22Rv1 (cell line): ENCODE measurements around the gene PTPN13.

Experiments
- H3K27ac ChIP-seq: fragments of 450-650 bp; 2 replicates; pipeline ENCODE4 v1.5.1; 2017
- ZFX ChIP-seq: fragments of 450-650 bp; IDR thresholded peaks from 2 replicates; pipeline ENCODE4 v1.6.1; 2017; ENCODE audit warnings: antibody characterized with exemption, borderline replicate concordance
- TF ChIP-seq, protein P1 (sequence below): fragments of 450-650 bp; IDR thresholded peaks from 2 replicates; pipeline ENCODE4 v1.5.1; 2017; ENCODE audit warnings: mild to moderate bottlenecking

PTPN13 gene

DNA sequence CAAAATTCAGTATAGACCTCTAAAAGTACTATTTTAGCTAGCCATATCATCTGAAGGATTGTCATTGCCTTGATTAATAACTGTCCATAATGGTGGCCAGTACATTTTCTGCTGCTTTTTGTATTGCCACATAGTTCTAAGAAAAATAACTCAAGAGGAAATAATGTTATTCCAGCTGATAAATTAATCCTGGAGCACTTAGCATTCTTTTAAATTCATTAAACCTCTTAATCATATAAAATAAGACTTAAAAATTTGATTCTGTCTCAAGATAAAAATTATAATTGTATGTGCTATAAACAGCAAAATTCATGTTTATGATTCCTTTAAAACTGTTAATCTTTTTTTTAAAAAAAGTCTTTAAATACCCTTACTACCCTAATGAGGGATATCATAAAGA is 12.7 kb downstream of the PTPN13 start:
- TF ChIP-seq, protein P1, sequence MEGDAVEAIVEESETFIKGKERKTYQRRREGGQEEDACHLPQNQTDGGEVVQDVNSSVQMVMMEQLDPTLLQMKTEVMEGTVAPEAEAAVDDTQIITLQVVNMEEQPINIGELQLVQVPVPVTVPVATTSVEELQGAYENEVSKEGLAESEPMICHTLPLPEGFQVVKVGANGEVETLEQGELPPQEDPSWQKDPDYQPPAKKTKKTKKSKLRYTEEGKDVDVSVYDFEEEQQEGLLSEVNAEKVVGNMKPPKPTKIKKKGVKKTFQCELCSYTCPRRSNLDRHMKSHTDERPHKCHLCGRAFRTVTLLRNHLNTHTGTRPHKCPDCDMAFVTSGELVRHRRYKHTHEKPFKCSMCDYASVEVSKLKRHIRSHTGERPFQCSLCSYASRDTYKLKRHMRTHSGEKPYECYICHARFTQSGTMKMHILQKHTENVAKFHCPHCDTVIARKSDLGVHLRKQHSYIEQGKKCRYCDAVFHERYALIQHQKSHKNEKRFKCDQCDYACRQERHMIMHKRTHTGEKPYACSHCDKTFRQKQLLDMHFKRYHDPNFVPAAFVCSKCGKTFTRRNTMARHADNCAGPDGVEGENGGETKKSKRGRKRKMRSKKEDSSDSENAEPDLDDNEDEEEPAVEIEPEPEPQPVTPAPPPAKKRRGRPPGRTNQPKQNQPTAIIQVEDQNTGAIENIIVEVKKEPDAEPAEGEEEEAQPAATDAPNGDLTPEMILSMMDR = no peak
- no peak for TF ChIP-seq ZFX
- no peak overlapping the region for H3K27ac ChIP-seq

DNA sequence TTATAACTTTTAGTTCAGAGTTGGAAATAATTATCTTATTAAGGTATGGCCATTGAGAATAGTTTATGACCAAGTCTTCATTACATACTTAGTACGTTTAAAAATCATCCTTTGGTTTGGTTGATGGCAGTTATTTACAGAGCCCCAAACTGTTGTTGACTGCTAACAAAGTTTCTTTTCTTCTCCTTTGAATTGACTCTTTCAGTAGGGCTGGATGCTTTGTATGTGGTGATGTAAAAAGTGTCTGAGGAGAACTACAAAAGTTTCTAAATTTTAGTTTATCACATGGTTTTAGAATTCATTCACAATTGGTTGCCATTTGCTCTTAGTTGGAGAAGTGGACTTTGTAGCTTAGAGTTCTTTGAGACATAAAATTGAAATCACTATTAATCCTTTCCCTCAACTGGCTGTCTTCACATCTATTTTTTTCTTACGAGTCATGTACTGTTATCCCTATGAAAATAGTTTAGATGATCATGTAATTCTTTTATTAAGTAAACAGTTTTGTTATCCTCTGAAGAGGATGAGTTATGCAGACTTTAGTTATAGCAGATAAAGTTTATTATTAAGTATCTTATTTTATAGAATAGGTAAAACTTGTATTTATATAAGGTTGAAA is 14.8 kb downstream of the PTPN13 start:
- TF ChIP-seq, protein P1 = no peak
- TF ChIP-seq ZFX = no peak
- no peak overlapping the region for H3K27ac ChIP-seq

DNA sequence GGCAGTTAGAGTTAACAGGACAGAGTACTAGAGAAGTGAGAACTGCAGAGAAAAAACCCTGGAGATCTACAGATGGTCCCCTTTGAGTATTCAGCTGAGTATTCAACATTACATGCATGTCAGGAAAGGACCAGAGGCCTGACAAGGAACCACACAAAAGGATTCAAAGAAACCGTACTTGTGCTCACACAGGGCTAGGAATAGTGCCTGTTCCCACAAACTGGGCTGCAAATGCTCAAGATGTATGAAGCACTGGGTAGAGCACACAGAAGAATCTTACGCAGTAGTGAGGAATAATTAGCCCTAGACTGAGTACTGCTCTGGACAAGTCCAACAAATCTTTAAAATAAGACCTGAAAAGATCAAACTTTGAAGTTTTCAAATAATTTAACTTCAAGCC is 17.6 kb downstream of the PTPN13 start:
- TF ChIP-seq, protein P1 = no peak
- TF ChIP-seq ZFX = no peak

DNA sequence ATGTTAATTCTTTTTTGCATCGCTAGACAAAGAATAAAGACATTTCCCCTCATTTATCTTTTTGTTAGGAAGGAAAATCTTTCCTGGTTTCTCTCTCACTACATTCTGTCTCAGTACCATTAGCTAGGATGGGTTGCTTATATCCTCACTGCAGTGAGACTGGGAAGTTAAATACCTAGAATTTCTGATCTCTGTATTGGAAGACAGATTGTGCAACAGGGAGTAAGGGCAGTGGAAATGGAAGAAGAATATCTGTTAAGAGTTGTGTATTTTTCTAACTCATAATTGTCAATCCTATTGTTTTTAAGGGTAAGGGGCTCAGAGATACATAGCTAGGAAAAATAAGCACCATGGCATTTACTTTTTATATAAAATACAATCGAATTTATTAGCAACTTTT is 19.6 kb downstream of the PTPN13 start:
- no peak overlapping the region for H3K27ac ChIP-seq
- TF ChIP-seq ZFX = no peak
- TF ChIP-seq, protein P1 = no peak

More for the DNA sequence above, 17.6 kb downstream of the PTPN13 start:
- H3K27ac ChIP-seq = no peak overlapping the region

DNA sequence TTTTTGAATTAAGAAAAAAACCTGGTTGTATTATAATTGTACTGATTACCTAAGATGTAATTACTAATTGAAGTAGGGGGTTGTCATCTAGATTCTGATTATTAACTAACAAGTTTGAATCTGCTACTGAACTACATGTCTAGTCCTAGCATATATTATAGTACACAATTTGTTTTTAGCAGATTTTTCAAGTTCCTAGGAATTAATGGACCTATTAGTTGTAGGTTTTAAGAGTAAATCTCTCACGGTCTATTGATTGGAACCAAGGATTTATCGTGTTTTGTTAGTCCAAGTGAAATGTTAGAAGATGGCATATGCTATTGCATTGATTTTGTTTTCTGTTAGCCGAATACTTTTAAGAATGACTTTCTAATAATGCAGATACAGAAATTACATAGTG is 20.8 kb downstream of the PTPN13 start:
- TF ChIP-seq, protein P1 = no peak
- TF ChIP-seq ZFX = no peak
- no peak overlapping the region for H3K27ac ChIP-seq

DNA sequence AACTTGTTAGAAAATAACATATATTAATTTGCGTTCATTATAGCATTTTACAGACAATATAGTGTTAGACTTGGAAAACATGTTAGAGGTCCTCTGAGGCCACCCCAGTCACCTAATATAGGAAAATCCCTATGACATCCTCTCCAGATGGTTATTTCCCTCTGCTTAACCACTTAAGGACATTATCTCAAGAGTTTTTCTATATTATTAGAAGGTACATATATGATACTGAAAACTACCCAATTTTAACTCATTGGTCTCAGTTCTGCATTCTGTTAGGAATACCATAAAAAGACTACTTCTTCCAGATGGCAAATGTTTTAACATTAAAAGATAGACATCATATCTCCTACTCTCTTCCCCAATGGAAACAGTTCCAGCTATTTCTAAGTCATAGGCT is 21.4 kb downstream of the PTPN13 start:
- TF ChIP-seq, protein P1 = no peak
- no peak for TF ChIP-seq ZFX
- no peak overlapping the region for H3K27ac ChIP-seq

DNA sequence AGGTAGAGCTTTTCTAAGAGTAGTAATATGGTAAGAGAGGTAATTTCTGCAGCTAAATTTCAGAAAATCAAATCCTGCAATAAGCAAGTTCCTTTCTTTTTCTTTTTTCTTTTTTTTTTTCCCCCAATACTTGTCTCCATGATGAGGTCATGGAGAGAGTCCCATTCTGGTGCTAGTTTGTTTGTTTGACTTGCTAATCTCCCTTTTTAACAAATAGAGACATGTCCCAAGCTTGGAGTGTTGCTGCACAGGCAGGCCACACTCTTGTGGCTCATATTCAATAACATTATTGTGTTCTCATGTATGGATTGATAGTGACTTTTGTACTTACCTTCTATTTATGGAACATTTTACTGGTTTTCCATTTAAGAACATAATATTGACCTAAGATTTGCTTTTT is 25.5 kb downstream of the PTPN13 start:
- no peak for TF ChIP-seq ZFX
- TF ChIP-seq, protein P1 = no peak
- H3K27ac ChIP-seq = no peak overlapping the region
